HG02678 (cell line): Measurements from ENCODE around the gene GLP1R.

Source experiments
- ATAC-seq: cut with Tn5 transposase; IDR thresholded peaks from one replicate; pipeline ENCODE4 v1.9.1; 2021; ENCODE audit warnings: mild to moderate bottlenecking, moderate library complexity; ENCODE audit not compliant: unreplicated experiment

GLP1R gene

GRCh38 chr6:39043776-39044175 is 4.8 kb upstream of the GLP1R start:
- ATAC-seq, result no peak

DNA sequence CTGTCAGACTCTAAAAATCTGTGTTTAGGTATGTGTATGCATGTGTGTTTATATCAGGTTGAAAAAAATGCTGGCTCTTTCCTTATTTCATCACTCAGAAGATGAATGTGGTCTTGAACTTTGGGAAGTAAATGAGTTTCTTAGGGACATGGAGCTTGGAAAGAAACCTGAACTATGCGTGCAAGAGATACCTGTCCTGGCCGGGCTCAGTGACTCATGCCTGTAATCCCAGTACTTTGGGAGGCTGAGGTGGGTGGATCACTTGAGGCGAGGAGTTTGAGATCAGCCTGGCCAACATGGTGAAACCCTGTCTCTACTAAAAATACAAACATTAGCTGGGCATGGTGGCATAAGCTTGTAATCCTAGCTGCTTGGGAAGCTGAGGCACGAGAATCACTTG is 4.4 kb upstream of the GLP1R start:
- ATAC-seq, result no peak

DNA sequence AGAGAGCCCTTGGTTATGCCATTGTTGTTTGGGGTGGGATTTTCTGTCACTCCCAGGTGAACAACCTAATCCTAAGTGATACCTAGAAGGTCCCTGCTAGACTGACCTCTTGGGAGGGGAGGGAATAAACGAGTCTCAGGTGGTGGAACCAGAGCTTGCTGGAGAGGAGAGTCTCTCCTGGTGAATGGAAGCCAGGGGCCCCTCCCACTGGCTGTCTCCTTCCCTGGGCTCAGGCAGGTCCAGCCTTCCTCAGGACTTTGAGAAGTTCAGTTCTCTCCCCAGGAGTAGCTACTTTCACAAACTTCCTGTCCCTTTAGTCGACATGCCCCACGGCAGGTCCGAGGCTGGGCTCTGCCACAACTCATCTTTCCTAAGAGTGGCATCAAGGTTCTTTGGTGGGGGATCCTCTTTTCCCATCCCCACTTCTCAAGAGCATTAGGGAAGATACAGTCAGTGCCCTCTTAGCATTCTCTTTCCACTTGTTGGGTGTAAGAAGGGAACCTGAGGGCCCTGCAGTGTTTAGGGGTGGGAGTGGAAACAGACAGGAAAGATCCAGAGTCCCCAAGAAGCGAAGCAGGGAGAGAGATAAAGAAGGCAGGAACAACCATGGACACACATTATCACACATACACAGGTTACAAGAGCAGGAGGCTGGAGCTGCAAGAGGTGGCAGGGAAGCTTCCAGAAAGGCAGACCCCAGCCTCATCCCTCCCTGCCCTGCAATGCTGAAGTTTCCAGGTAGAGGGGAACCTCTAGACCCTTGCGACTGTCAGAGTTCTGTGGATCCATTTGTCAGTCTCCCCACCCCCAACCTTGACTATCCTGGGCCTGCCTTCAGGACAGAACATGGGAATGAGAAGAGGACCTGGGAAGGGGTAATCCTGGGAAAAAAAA is 900 bp upstream of the GLP1R start:
- no peak for ATAC-seq

GRCh38 chr6:39049575-39050283 is 1.1 kb downstream of the GLP1R start:
- ATAC-seq, result no peak

- ATAC-seq, result no peak
Observed at GRCh38 chr6:39050453-39051112, 2.0 kb downstream of the GLP1R start.

- no peak for ATAC-seq
Observed at GRCh38 chr6:39051399-39052122, 3.0 kb downstream of the GLP1R start.

GRCh38 chr6:39053016-39053624 is 4.5 kb downstream of the GLP1R start:
- no peak for ATAC-seq

DNA sequence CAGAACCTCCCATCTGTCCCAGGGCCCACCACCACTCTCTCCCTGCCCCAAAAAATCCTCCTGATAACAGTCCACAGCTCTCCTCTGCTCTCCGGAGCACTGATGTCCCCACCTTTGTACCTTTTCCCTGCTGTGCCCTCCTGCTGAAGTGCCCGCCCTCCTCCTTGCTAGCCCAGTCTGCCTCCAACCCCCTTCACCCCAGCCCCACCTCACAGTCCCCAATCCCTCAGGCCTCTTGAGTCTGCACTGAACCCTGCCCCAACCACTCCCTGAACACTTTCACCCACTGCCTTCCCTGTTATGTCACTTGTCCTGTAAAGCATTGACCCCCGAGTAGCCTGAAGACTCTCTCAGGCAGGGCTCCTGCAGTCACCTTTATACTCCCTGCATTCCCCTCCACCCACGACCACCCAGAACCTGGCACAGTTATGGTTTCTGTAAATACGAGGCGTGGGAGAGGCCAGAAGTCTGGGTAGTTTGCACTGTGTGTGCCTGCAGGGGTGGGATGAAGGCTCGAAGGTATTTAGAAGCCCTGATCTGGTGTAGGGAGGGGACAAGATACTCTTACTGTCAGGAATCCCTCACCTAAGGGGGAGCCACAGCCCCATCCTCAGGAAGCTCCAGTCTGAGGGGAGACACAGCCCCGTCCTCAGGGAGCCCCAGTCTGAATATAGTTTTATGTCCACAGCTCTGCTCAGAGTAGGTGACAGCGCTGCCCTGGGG is 5.4 kb downstream of the GLP1R start:
- no peak for ATAC-seq

DNA sequence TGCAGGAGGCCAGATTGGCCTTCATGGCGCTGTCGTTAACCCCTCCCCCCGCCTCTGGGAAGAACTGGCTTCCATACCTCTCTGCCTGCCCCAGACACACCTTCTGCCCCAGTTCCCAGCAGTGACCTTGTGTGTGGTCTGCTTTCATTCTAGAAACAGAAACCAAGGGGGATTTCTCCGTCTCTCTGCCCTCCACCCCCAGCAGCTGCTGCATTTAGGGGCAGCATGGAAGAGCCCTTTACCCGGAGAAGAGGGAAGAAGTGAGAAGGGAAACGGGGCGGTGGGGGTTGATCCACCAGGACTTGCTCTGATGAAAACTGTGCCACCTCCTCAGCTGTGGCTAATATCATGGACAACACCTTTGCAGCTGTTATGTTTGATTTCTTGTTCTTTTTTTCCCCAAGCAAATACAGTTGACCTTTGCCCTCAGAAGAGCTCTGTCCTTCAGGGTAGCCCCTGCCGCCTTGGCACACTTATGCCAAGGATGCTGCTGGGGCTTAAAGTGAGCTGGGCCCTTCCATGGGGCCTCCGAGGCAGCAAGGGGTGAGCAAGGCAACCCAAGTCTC is 6.1 kb downstream of the GLP1R start:
- ATAC-seq, result no peak

DNA sequence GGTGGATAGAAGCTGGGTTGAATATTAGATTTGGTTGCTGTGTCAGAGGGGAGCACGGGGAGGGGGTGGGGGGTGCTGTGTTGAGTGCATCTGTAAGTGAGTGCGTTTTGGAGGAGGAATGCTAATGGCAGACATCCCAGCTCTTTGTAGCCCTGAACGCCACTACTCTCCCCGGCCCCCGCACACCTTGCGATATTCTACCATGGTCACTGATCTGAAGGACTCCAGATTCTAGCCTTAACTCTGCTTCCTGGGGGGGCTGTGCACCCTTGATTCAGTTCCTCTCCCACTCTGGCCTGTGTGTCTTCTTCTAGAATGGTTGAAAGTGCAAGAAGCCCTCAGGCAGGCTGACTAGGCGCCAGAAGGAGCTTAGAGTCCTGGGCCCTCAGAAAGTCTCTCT is 7.1 kb downstream of the GLP1R start:
- no peak for ATAC-seq

DNA sequence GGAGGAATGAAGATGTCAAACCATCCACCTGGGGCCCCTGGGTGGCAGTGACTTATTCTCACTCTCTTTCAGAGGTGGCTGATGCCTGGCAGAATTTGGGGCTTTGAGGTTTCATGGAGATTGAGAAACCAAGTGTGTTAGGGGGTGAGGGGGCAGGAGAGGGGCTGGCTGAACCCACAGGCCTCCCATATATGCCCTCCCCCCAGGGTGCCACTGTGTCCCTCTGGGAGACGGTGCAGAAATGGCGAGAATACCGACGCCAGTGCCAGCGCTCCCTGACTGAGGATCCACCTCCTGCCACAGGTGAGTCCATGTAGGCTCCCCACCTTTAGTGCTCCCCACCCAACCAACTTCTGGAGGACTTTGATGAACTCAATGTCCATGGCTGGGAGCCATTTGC is 7.6 kb downstream of the GLP1R start:
- no peak for ATAC-seq

DNA sequence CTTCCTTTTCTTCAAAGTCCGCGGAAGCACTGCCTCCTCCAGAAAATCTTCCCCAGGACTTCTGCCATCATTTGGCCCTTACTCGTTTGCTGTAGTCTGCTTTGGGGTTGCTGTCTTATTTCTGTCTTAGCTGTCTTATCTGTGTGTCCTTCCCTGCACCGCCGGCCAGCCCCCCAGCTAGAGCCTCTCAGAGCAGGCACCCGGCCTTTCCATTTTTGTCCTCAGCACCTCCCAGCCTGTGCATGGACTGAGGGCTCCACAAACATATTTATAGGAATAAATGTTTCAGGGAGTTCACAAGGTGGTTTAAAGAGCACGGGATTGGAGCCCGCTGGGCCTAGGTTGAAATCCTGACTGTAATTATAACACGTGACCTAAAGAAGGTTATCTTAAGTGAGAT is 8.1 kb downstream of the GLP1R start:
- ATAC-seq, result no peak

DNA sequence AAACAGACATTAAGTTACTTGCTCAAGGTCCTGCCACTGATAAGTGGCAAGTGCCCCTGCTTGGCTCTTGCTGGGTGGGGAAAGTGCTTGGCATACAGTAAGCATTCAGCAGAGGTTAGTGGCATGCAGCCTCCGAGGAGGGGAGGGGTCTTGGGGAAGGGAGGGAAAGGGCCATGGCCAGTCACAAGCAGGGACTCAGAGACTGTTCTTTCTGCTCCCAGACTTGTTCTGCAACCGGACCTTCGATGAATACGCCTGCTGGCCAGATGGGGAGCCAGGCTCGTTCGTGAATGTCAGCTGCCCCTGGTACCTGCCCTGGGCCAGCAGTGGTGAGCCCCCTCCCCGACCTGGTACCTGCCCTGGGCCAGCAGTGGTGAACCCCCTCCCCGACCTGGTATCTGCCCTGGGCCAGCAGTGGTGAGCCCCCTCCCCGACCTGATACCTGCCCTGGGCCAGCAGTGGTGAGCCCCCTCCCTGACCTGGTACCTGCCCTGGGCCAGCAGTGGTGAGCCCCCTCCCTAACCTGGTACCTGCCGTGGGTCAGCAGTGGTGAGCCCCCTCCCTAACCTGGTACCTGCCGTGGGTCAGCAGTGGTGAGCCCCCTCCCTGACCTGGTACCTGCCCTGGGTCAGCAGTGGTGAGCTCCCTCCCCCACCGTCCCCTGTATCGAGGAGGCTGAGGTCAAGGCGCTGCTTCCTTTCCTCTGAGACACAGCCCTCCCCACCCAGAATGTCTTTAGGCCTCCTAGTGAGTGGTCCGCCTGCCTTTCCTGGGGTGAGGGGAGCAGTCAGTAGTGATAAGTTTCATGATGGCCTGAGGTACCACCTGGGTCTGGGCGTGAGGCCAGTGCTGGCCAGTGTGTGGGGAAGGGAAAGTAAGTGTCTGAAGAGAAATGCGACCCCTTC is 8.9 kb downstream of the GLP1R start:
- ATAC-seq, result no peak

DNA sequence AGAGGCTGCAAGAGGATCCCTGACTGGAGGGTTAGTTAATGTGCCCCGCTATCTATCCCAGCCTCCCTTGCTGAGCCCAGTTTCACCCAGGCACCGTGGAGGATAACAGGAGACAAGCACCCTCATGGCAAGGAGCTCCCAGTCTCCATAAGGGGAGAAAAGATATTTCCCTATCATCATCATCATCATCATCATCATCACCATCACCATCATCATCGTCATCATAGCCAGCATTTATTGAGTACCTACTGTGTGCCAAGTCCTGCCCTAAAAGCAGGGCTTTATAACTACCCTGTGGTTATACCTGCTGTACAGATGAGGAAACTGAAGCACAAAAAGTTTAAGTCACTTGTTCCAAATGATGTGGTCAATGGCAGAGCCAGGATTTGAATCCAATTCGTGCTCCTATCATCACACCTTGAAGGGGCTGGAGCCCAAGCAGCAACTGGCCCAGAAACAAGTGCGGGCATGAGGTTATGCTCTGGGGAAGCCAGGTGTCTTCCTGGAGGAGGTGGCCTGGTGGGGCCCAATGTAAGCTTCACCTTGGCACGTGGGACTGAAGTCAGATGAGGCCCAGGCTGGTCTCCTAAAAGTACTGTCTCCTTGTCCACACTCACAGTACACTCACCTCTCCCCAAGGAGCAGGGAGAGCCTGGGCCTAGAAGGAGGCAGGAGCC is 10.0 kb downstream of the GLP1R start:
- ATAC-seq, result no peak

GRCh38 chr6:39059496-39060310 is 11.1 kb downstream of the GLP1R start:
- no peak for ATAC-seq

- ATAC-seq, result no peak
Observed at GRCh38 chr6:39060467-39061160, 12.0 kb downstream of the GLP1R start.

DNA sequence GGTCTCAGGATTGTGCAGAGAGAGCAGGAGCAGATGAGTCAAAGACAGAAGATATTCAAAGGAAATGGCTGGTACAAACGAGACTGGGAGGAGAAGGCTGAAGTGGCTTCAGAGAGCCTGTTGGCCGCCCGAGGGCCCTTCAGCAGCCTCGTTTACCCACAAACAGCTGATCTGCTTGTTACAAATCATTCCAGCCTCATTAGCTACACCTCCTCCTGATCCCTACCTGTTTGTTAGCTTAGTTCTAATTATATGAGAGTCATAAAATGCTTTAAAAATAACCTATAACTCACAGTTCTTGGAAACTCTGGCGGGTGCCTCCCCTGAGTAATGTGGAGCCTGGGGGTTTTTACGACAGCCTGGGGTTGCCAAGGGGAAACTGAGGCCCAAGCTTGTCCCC is 12.6 kb downstream of the GLP1R start:
- ATAC-seq, result no peak
